H9 (cell line): ENCODE data around the gene FAM120A. TPM values are rescaled to one million over a fixed set of nuclear protein-coding genes. Genes with fewer than 3 reads are reported as not detected.

Experiments used
- DNase-seq: peaks from one replicate; pipeline ENCODE4 v3.0.0-alpha.2; 2017
- H2AFZ ChIP-seq: one replicate; pipeline ENCODE4 v1.6.1; 2013; ENCODE audit warnings: mild to moderate bottlenecking, low read length, control low read depth, moderate library complexity
- H2AK5ac ChIP-seq: 2 replicates; pipeline ENCODE4 v1.6.1; 2013; ENCODE audit warnings: low read length, control low read depth, mixed read lengths; ENCODE audit not compliant: insufficient read length
- H2BK120ac ChIP-seq: one replicate; pipeline ENCODE4 v1.6.1; 2013; ENCODE audit warnings: low read depth, mild to moderate bottlenecking, low read length, control low read depth, inconsistent platforms; ENCODE audit not compliant: poor library complexity, severe bottlenecking
- H2BK12ac ChIP-seq: 2 replicates; pipeline ENCODE4 v1.6.1; 2013; ENCODE audit warnings: low read length, control low read depth, mixed read lengths, low read depth; ENCODE audit not compliant: insufficient read length
- H2BK15ac ChIP-seq: 2 replicates; pipeline ENCODE4 v1.6.1; 2013; ENCODE audit warnings: low read depth, low read length, control low read depth
- H2BK20ac ChIP-seq: one replicate; pipeline ENCODE4 v1.6.1; 2013; ENCODE audit warnings: low read depth, mild to moderate bottlenecking, low read length, control low read depth, inconsistent platforms; ENCODE audit not compliant: poor library complexity, severe bottlenecking
- H2BK5ac ChIP-seq: 2 replicates; pipeline ENCODE4 v1.6.1; 2013; ENCODE audit warnings: low read length, control low read depth, mixed read lengths; ENCODE audit not compliant: insufficient read length
- H3K14ac ChIP-seq: 2 replicates; pipeline ENCODE4 v1.6.1; 2013; ENCODE audit warnings: low read length, control low read depth; ENCODE audit not compliant: insufficient read depth
- H3K18ac ChIP-seq: 2 replicates; pipeline ENCODE4 v1.6.1; 2013; ENCODE audit warnings: low read depth, mild to moderate bottlenecking, mixed read lengths, low read length, control low read depth; ENCODE audit not compliant: insufficient read length
- H3K23ac ChIP-seq: 2 replicates; pipeline ENCODE4 v1.6.1; 2013; ENCODE audit warnings: low read length, control low read depth, mixed read lengths, low read depth; ENCODE audit not compliant: insufficient read length
- H3K23me2 ChIP-seq: 2 replicates; pipeline ENCODE4 v1.6.1; 2013; ENCODE audit warnings: low read depth, mild to moderate bottlenecking, mixed read lengths, low read length, control low read depth; ENCODE audit not compliant: insufficient read length, poor library complexity, severe bottlenecking
- H3K27ac ChIP-seq: 2 replicates; pipeline ENCODE4 v1.5.1; 2013; ENCODE audit warnings: low read length, control low read depth, mixed read lengths, low read depth; ENCODE audit not compliant: insufficient read length
- H3K27me3 ChIP-seq: 2 replicates; pipeline ENCODE4 v1.6.1; 2013; ENCODE audit warnings: low read length, control low read depth, inconsistent platforms; ENCODE audit not compliant: insufficient read depth
- H3K4ac ChIP-seq: 2 replicates; pipeline ENCODE4 v1.6.1; 2013; ENCODE audit warnings: low read depth, mild to moderate bottlenecking, control low read depth, inconsistent platforms, low read length, moderate library complexity
- H3K4me1 ChIP-seq: 2 replicates; pipeline ENCODE4 v1.6.1; 2013; ENCODE audit warnings: low read length, control low read depth, inconsistent platforms; ENCODE audit not compliant: insufficient read depth
- H3K4me2 ChIP-seq: 2 replicates; pipeline ENCODE4 v1.6.1; 2013; ENCODE audit warnings: low read length, control low read depth, mixed read lengths; ENCODE audit not compliant: insufficient read length, insufficient read depth
- H3K56ac ChIP-seq: 2 replicates; pipeline ENCODE4 v1.6.1; 2013; ENCODE audit warnings: low read depth, mild to moderate bottlenecking, mixed read lengths, low read length, control low read depth; ENCODE audit not compliant: insufficient read length
- H3K79me1 ChIP-seq: 2 replicates; pipeline ENCODE4 v1.6.1; 2013; ENCODE audit warnings: low read depth, mild to moderate bottlenecking, moderate library complexity, low read length, control low read depth, inconsistent platforms; ENCODE audit not compliant: insufficient read depth, poor library complexity, severe bottlenecking
- H3K79me2 ChIP-seq: 2 replicates; pipeline ENCODE4 v1.6.1; 2013; ENCODE audit warnings: low read length, control low read depth, inconsistent platforms; ENCODE audit not compliant: insufficient read depth
- H3K9ac ChIP-seq: 2 replicates; pipeline ENCODE4 v1.6.1; 2013; ENCODE audit warnings: low read length, control low read depth, mixed read lengths; ENCODE audit not compliant: insufficient read length; ENCODE audit errors: extremely low read depth
- H3K9me3 ChIP-seq: one replicate; pipeline ENCODE4 v1.6.1; 2013; ENCODE audit warnings: low read depth, low read length, inconsistent platforms; ENCODE audit not compliant: control insufficient read depth
- H3T11ph ChIP-seq: one replicate; pipeline ENCODE4 v1.6.1; 2013; ENCODE audit warnings: mild to moderate bottlenecking, low read length, control low read depth, inconsistent platforms
- H4K20me1 ChIP-seq: one replicate; pipeline ENCODE4 v1.6.1; 2013; ENCODE audit not compliant: control insufficient read depth, insufficient read length, insufficient read depth
- H4K5ac ChIP-seq: 2 replicates; pipeline ENCODE4 v1.6.1; 2013; ENCODE audit warnings: low read depth, mild to moderate bottlenecking, mixed read lengths, low read length, control low read depth; ENCODE audit not compliant: insufficient read length
- H4K8ac ChIP-seq: replicated peaks from 2 replicates; pipeline ENCODE4 v1.6.1; 2013; ENCODE audit warnings: low read length, control low read depth, mixed read lengths, low read depth; ENCODE audit not compliant: insufficient read length
- H4K91ac ChIP-seq: 2 replicates; pipeline ENCODE4 v1.6.1; 2013; ENCODE audit warnings: low read depth, mild to moderate bottlenecking, moderate library complexity, mixed read lengths, low read length, control low read depth; ENCODE audit not compliant: insufficient read length
- H3K27ac Mint-ChIP-seq, 3 experiments: 2 replicates in 2 of 3; 3 replicates in 1 of 3; pipeline ENCODE4 v1.8.0; 2020 to 2021; ENCODE audit warnings: mixed read lengths in 3 of 3, mild to moderate bottlenecking in 1 of 3, moderate library complexity in 1 of 3
- H3K27me3 Mint-ChIP-seq: 2 replicates; pipeline ENCODE4 v1.8.0; 2021; ENCODE audit warnings: low read depth, mild to moderate bottlenecking, moderate library complexity, mixed read lengths
- H3K36me3 Mint-ChIP-seq, 3 experiments: 2 replicates in 2 of 3; 3 replicates in 1 of 3; pipeline ENCODE4 v1.8.0; 2020 to 2021; ENCODE audit warnings: low read depth in 3 of 3, mixed read lengths in 3 of 3; ENCODE audit not compliant: insufficient read depth in 1 of 3
- H3K4me1 Mint-ChIP-seq, 2 experiments: 2 replicates each; pipeline ENCODE4 v1.8.0; 2020; ENCODE audit warnings: mixed read lengths in 2 of 2
- H3K4me3 Mint-ChIP-seq, 2 experiments: 2 replicates in 1 of 2; 3 replicates in 1 of 2; pipeline ENCODE4 v1.8.0; 2020 to 2021; ENCODE audit warnings: mild to moderate bottlenecking in 2 of 2, mixed read lengths in 2 of 2, moderate library complexity in 1 of 2
- H3K9me3 Mint-ChIP-seq, 2 experiments: 2 replicates in 1 of 2; 3 replicates in 1 of 2; pipeline ENCODE4 v1.8.0; 2020; ENCODE audit warnings: mild to moderate bottlenecking in 2 of 2, mixed read lengths in 2 of 2, moderate library complexity in 1 of 2
- WGBS: extraction: QIAGEN DNeasy Blood & Tissue Kit; methylation state at CpG from one replicate; pipeline ENCODE4 v1.1.7; 2013; ENCODE audit warnings: missing lambda C conversion rate, low lambda C conversion rate, mixed read lengths; ENCODE audit not compliant: insufficient read length; ENCODE audit errors: extremely low coverage; 5-methylcytosine and 5-hydroxymethylcytosine counted together
- total RNA-seq: library from RNA; stranded (reverse); gene quantifications from 2 replicates; pipeline ENCODE4 v1.2.1, GENCODE V29; 2021
- TF ChIP-seq, protein P1 (sequence below): fragments of 200-600 bp; sonication (generic); conservative IDR thresholded peaks from 3 replicates; pipeline ENCODE4 v1.8.0; 2021; ENCODE audit warnings: antibody characterized with exemption, mild to moderate bottlenecking

Gene FAM120A
- total RNA-seq, 1 experiment from 2014 or later: 57.7 TPM

DNA sequence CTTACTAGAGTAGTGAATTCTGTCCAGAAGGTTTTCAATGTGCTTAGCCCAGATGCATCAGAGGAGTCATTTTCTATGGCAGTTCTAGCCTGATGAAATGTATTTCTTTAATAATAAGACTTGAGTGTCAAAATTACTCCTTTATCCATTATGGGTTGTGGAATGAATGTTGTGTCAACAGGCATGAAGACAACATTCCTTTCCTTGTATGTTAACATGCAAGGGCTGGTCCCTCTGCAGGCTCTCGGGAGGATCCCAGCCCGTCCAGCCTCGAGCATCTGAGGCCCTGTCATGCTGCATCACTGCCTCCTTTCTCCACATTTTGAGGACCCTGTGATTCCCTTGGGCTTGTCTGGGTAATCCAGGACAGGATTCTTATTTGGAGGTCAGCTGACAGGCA is 44.8 kb downstream of the FAM120A start:
- H4K20me1 ChIP-seq: no peaks in the 10 kb centered on the region
- DNase-seq: no peak
- Mint-ChIP-seq H3K27me3 (no peaks in the 10 kb centered on the region), H3K36me3 (peaks cover 34 to 76% (median 58%) of the 10 kb centered on the region in 3 experiments), H3K4me3 (no peak overlapping the region), H3K27ac (no peak overlapping the region), H3K4me1 (no peaks in the 10 kb centered on the region), H3K9me3 (no peaks in the 10 kb centered on the region)
- H3K27me3 ChIP-seq: no peaks in the 10 kb centered on the region
- H3K4ac ChIP-seq: no peak overlapping the region
- no peak overlapping the region for H4K91ac ChIP-seq
- WGBS: no CpG with 5 or more reads among the region's 3 CpGs
- peaks cover 2% of the 10 kb centered on the region for H3K79me1 ChIP-seq
- no peak overlapping the region for H3K56ac ChIP-seq
- no peak overlapping the region for H2BK15ac ChIP-seq
- no peak overlapping the region for H4K8ac ChIP-seq
- no peak overlapping the region for H2AFZ ChIP-seq
- H2BK120ac ChIP-seq: no peak overlapping the region
- H3K14ac ChIP-seq: no peak overlapping the region
- H2BK5ac ChIP-seq: no peak overlapping the region
- H3K27ac ChIP-seq: no peak overlapping the region
- no peak overlapping the region for H2AK5ac ChIP-seq
- H3K9ac ChIP-seq: no peak overlapping the region
- H2BK20ac ChIP-seq: no peak overlapping the region
- no peak overlapping the region for H3T11ph ChIP-seq
- H3K23me2 ChIP-seq: no peaks in the 10 kb centered on the region
- no peak overlapping the region for H4K5ac ChIP-seq
- no peaks in the 10 kb centered on the region for H3K4me1 ChIP-seq
- no peak overlapping the region for H3K18ac ChIP-seq
- no peak overlapping the region for H3K23ac ChIP-seq
- H3K4me2 ChIP-seq: no peak overlapping the region
- H2BK12ac ChIP-seq: no peak overlapping the region
- TF ChIP-seq, protein P1, sequence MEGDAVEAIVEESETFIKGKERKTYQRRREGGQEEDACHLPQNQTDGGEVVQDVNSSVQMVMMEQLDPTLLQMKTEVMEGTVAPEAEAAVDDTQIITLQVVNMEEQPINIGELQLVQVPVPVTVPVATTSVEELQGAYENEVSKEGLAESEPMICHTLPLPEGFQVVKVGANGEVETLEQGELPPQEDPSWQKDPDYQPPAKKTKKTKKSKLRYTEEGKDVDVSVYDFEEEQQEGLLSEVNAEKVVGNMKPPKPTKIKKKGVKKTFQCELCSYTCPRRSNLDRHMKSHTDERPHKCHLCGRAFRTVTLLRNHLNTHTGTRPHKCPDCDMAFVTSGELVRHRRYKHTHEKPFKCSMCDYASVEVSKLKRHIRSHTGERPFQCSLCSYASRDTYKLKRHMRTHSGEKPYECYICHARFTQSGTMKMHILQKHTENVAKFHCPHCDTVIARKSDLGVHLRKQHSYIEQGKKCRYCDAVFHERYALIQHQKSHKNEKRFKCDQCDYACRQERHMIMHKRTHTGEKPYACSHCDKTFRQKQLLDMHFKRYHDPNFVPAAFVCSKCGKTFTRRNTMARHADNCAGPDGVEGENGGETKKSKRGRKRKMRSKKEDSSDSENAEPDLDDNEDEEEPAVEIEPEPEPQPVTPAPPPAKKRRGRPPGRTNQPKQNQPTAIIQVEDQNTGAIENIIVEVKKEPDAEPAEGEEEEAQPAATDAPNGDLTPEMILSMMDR: no peak
- no peaks in the 10 kb centered on the region for H3K9me3 ChIP-seq
- H3K79me2 ChIP-seq: no peaks in the 10 kb centered on the region
